ENCODE results near the gene TSC1.
"Not testable (repeated sequence)": the region's sequence is repeated elsewhere in the genome, so short reads cannot be mapped to it uniquely, and the experiment has no call there.

TSC1 gene

DNA sequence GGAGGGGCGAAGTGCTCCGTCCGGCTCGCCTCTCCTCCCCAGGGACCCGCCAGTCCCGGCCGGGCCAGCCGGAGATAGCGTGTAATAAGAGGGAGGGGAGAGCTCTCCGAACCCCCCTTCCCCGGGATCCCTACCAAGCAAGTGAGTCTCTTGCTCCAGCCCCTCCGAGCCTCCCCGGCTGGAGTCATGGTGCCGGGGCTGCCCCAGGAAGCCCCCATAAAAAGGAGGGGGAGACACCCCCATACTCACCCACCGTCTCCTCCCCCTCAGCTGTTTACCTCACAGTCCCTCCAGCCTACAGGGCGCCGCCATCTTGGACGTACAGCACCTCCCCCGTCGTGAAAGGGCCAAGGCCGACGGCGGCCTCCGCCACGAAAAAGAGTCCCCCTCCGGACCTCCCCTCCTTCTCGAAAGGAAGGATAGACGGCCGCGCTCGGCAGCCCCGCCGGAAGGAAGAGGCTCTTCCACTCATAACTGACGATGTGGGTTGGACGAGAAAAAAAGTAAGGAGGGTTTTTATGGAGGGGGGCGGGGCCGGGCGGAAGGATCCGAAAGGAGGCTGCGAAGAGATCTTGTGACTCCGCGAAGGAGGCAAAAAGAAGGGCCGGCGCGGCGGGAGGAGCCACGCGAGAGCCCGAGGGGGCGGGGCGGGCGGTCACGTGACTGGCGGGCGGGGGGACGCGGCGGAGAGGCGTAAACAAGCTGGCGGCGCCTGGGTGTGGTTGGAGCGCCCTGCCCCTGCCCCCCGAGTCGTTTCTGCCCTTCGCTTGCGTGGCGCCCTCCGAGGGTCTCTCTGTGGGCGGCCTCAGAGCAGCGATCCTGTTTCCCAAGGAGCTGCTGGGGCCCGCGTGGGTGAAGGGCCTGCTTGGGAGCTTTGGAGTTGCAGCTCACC is at the start of gene TSC1:
Gene TSC1, minus strand, starts transcription at position 323 of the 892 bp plus-strand sequence. CDS start 15,744 bp downstream, outside the sequence.
- TF ChIP-seq ZNF274 (IDR thresholded peaks at IDR 0.05; ENCODE audit: low read depth, low read length) = no peak

DNA sequence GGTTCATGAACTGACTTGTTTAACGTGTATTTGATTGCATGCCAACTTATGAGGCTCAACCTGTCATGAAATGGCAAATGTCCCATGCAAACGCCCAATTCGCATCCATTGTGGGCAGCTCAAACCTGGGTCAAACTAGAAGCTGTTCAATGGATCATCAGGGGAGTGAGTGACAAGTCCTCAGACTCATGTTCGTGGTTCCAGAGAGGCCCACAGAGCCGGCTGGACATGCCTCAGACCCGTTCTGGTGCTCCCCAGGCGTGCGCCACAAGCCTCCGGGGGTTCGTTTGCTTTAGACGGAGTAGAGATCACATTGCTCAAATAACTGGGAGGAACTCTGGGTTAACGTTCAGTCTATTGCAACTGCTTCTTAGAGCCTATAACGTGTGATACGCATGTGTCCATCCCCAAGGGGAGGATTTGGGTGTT is 49.1 kb upstream of the TSC1 start:
- H3K4me3 ChIP-seq (ENCODE audit: low read length) = no peak overlapping the region

More for the DNA sequence above, at the start of gene TSC1:
- H3K4me3 ChIP-seq (ENCODE audit: low read length) = peak within 1 kb of the TSS; percentile 83

GRCh38 chr9:132991351-132992300 is 47.2 kb upstream of the TSC1 start:
- TF ChIP-seq ZNF274 (IDR thresholded peaks at IDR 0.05; ENCODE audit: low read depth, low read length) = no peak

More for the DNA sequence above, 49.1 kb upstream of the TSC1 start:
- no peak for TF ChIP-seq ZNF274 (IDR thresholded peaks at IDR 0.05; ENCODE audit: low read depth, low read length)

GRCh38 chr9:132990781-132991180 is 46.4 kb upstream of the TSC1 start:
- TF ChIP-seq ZNF274 (IDR thresholded peaks at IDR 0.05; ENCODE audit: low read depth, low read length) = no peak
- no peak overlapping the region for H3K4me3 ChIP-seq (ENCODE audit: low read length)

More at GRCh38 chr9:132991351-132992300, 47.2 kb upstream of the TSC1 start:
- H3K4me3 ChIP-seq (ENCODE audit: low read length) = no peak overlapping the region; the same call in 1 of the 2 replicates

DNA sequence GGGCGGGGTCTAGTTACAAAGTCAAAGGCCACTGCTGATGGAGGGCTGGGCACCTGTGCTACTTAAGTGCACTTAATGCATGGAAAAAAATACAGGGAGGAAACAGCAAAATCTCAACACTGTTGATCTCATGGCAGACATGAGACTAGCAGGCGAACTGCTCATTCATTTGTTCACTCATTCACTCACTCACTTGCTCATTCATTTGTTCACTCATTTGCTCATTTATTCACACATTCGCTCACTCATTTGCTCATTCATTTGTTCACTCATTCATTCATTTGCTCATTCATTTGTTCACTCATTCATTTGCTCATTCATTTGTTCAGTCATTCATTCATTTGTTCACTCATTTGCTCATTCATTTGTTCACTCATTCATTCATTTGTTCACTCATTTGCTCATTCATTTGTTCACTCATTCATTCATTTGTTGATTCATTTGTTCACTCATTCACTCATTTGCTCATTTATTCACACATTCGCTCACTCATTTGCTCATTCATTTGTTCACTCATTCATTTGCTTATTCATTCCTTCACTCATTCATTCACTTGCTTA is 45.7 kb upstream of the TSC1 start:
- not testable (repeated sequence) for H3K4me3 ChIP-seq (ENCODE audit: low read length)

DNA sequence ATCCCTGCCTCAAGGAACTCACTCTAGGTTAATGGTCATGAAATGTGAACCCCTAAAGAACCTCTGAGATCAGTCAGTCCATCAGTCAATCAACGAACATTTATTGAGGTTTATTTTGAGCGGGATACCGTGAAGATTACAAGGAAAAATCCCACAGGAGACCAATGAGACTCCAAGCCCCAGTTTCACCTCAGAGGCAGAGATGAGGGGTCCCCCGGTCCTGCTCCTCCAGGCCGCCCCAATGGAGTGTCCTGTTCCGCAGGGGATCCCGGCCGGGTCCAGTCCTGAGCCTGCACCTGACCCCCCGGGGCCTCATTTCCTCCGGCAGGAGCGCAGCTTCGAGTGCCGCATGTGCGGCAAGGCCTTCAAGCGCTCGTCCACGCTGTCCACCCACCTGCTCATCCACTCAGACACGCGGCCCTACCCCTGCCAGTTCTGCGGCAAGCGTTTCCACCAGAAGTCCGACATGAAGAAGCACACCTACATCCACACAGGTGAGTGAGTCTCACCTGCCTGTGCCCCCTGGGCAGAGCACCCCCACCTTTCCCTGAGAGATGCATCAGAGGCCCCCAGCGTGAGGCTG is 45.1 kb upstream of the TSC1 start:
- no peak overlapping the region for H3K4me3 ChIP-seq (ENCODE audit: low read length)
- TF ChIP-seq ZNF274 (IDR thresholded peaks at IDR 0.05; ENCODE audit: low read depth, low read length) = no peak

GRCh38 chr9:132989014-132989310 is 44.5 kb upstream of the TSC1 start:
- no peak for TF ChIP-seq ZNF274 (IDR thresholded peaks at IDR 0.05; ENCODE audit: low read depth, low read length)
- no peak overlapping the region for H3K4me3 ChIP-seq (ENCODE audit: low read length)

- TF ChIP-seq ZNF274 (IDR thresholded peaks at IDR 0.05; ENCODE audit: low read depth, low read length) = no peak
- no peak overlapping the region for H3K4me3 ChIP-seq (ENCODE audit: low read length)
These were observed 44.0 kb upstream of the TSC1 start for GRCh38 chr9:132988244-132989013.

DNA sequence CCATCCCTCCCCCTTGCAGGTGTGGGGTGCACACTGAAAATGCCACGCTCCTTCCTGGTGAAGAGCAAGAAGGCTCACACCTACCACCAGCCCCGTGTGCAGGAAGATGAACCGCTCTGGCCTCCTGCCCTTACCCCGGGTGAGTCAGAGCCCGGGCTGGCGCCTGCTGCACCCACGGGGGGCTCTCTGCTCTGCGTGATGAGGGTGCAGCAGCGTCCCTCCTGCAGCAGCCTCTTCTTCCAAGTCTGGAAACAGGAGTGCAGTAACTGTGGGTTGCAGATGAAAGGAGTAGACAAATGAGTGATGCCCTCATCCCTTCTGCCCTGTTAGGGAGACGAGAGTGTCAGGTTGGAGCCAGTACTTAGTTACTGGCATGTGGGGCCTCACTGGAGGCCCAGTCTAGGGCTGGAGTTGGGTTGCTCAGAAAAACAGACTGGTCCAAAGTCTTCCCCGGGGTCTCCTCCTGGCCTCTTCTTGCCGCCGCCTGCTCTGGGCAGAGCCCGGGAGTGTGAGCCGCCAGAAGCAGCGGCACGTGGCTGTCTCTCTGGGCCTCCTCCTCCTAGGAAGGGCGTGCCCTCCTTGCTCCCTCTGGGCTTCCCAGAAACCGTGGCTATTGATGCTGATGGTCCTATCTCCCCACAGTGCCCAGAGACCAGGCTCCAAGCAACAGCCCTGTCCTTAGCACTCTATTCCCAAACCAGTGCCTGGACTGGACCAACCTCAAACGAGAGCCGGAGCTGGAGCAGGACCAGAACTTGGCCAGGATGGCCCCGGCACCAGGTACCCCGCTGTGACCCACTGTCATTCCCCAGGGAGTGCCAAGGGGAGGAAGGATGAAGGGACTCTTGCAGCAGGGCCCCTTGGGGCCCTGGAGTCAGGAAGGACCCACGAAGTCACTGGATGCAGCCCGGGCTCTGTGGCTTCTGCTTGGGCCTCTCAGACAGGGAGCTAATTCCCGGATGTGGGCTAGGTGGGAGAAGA is 42.5 kb upstream of the TSC1 start:
- H3K4me3 ChIP-seq (ENCODE audit: low read length) = no peak overlapping the region
- no peak for TF ChIP-seq ZNF274 (IDR thresholded peaks at IDR 0.05; ENCODE audit: low read depth, low read length)

GRCh38 chr9:132986114-132986513 is 41.7 kb upstream of the TSC1 start:
- TF ChIP-seq ZNF274 (IDR thresholded peaks at IDR 0.05; ENCODE audit: low read depth, low read length) = no peak
- H3K4me3 ChIP-seq (ENCODE audit: low read length) = no peak overlapping the region

DNA sequence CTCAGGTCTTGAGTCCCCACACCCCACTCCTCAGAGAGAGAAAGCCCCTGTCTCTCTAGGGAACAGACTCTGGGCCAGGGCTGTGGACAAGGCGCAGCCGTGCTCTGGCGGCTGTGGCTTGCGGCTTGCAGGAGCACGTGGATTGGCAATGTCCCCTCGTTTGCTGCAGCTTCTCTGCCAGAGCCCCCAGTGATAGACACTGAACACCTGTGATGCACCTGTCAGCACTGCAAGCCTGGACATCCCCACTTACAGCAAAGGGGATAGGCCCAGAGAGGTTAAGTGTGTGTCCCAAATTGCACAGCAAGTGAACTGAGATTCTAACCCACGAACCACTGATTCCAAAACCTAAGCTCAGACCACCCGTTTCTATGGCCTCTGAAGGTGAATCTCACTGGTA is 41.1 kb upstream of the TSC1 start:
- TF ChIP-seq ZNF274 (IDR thresholded peaks at IDR 0.05; ENCODE audit: low read depth, low read length) = no peak
- H3K4me3 ChIP-seq (ENCODE audit: low read length) = no peak overlapping the region

GRCh38 chr9:132985071-132985350 is 40.6 kb upstream of the TSC1 start:
- H3K4me3 ChIP-seq (ENCODE audit: low read length) = no peak overlapping the region
- TF ChIP-seq ZNF274 (IDR thresholded peaks at IDR 0.05; ENCODE audit: low read depth, low read length) = no peak
